ENCODE results near the gene MMP7. TPM values are rescaled to one million over a fixed set of nuclear protein-coding genes. Genes with fewer than 3 reads are reported as not detected.

The MMP7 gene
- total RNA-seq, 1 experiment from 2014 or later: not detected

DNA sequence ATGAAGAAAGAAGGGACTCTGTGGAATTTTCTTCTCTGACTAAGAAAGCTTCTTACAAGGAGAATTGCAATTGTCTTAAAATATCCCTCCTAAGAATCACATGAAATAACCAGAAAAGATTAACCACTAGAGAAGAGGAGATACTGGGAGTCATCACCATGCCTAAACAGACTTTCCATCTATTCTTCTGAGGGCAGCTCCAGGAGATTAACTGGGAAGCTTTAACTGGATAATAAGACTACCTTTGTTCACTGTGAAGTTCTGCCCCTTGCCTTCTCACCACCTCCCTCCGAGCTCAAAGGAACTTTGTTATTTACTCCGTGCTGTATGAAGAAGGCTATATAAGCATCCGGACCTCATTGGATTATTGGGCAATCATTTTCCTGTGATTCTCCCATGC is 24.5 kb upstream of the MMP7 start:
- Histone ChIP-seq H3K27ac (ENCODE audit: insufficient read length, low read depth, low read length) (no peak overlapping the region), H3K79me2 (ENCODE audit: insufficient read depth, low read length) (no peaks in the 10 kb centered on the region), H3K23me2 (ENCODE audit: insufficient read length, low read depth, low read length, poor library complexity, severe bottlenecking) (no peaks in the 10 kb centered on the region), H2BK12ac (ENCODE audit: insufficient read length, low read depth, low read length) (no peak overlapping the region), H3K9me3 (ENCODE audit: control insufficient read depth, low read depth, low read length) (no peaks in the 10 kb centered on the region), H3K18ac (ENCODE audit: insufficient read length, low read depth, low read length) (no peak overlapping the region), H2BK5ac (ENCODE audit: insufficient read length, low read length) (no peak overlapping the region), H3K56ac (ENCODE audit: insufficient read length, low read depth, low read length) (no peak overlapping the region), H3K14ac (ENCODE audit: insufficient read depth, low read length) (no peak overlapping the region), H2AK5ac (ENCODE audit: insufficient read length, low read length) (no peak overlapping the region), H2BK120ac (ENCODE audit: low read depth, low read length, poor library complexity, severe bottlenecking) (no peak overlapping the region), H3K23ac (ENCODE audit: insufficient read length, low read depth, low read length) (no peak overlapping the region), H2BK20ac (ENCODE audit: low read depth, low read length, poor library complexity, severe bottlenecking) (no peak overlapping the region), H3K9ac (ENCODE audit: extremely low read depth, insufficient read length, low read length) (no peak overlapping the region), H4K91ac (ENCODE audit: insufficient read length, low read depth, low read length) (no peak overlapping the region), H4K5ac (ENCODE audit: insufficient read length, low read depth, low read length) (no peak overlapping the region), H4K8ac (replicated peaks; ENCODE audit: insufficient read length, low read depth, low read length) (no peak overlapping the region), H3K79me1 (ENCODE audit: insufficient read depth, low read depth, low read length, poor library complexity, severe bottlenecking) (no peaks in the 10 kb centered on the region), H3K4me1 (ENCODE audit: insufficient read depth, low read length) (peaks cover 2% of the 10 kb centered on the region), H3T11ph (ENCODE audit: low read length) (no peak overlapping the region), H3K4ac (ENCODE audit: low read depth, low read length) (no peak overlapping the region), H4K20me1 (ENCODE audit: control insufficient read depth, insufficient read depth, insufficient read length) (no peaks in the 10 kb centered on the region), H3K4me2 (ENCODE audit: insufficient read depth, insufficient read length, low read length) (no peak overlapping the region), H3K27me3 (ENCODE audit: insufficient read depth, low read length) (no peaks in the 10 kb centered on the region), H2AFZ (ENCODE audit: low read length) (no peak overlapping the region), H2BK15ac (ENCODE audit: low read depth, low read length) (no peak overlapping the region)
- Mint-ChIP-seq H3K4me1 (peaks cover 18 to 19% of the 10 kb centered on the region in 2 experiments), H3K9me3 (no peaks in the 10 kb centered on the region), H3K27ac (no peak overlapping the region), H3K4me3 (no peak overlapping the region), H3K27me3 (ENCODE audit: low read depth) (no peaks in the 10 kb centered on the region), H3K36me3 (ENCODE audit: insufficient read depth in 1 of 3, low read depth in 3 of 3) (no peaks in the 10 kb centered on the region)
- no peak for DNase-seq
- WGBS (ENCODE audit: extremely low coverage, insufficient read length, low lambda C conversion rate): no CpG with 5 or more reads among the region's 3 CpGs
- TF ChIP-seq, protein P1, sequence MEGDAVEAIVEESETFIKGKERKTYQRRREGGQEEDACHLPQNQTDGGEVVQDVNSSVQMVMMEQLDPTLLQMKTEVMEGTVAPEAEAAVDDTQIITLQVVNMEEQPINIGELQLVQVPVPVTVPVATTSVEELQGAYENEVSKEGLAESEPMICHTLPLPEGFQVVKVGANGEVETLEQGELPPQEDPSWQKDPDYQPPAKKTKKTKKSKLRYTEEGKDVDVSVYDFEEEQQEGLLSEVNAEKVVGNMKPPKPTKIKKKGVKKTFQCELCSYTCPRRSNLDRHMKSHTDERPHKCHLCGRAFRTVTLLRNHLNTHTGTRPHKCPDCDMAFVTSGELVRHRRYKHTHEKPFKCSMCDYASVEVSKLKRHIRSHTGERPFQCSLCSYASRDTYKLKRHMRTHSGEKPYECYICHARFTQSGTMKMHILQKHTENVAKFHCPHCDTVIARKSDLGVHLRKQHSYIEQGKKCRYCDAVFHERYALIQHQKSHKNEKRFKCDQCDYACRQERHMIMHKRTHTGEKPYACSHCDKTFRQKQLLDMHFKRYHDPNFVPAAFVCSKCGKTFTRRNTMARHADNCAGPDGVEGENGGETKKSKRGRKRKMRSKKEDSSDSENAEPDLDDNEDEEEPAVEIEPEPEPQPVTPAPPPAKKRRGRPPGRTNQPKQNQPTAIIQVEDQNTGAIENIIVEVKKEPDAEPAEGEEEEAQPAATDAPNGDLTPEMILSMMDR (conservative IDR thresholded peaks at IDR 0.05): no peak
